ENCODE results near the gene PSRC1.

Gene PSRC1

GRCh38 chr1:109274533-109275476, 8.1 kb downstream of the PSRC1 start:
- H3K27ac ChIP-seq: peak overlapping the region in 9 of 11 experiments; percentile 8 to 58 (median 35); a peak in 11 of 22 replicates
- H3K4me3 ChIP-seq: peak overlapping the region in 3 of 10 experiments; percentile 2 to 14 (median 6); a peak in 3 of 20 replicates
- no peaks in the 10 kb centered on the region; a peak in 2 of 22 replicates for H4K20me1 ChIP-seq
- H3K27me3 ChIP-seq: no peaks in the 10 kb centered on the region
- H3K9ac ChIP-seq: peak overlapping the region; percentile 25 to 55 (median 47); a peak in 15 of 22 replicates
- no peaks in the 10 kb centered on the region for H3K9me3 ChIP-seq (replicated peaks in 1 of 11)
- peaks cover 0 to 49% (median 21%) of the 10 kb centered on the region in 11 experiments; a peak in 17 of 22 replicates for H3K36me3 ChIP-seq
- H3K4me2 ChIP-seq: peak overlapping the region; percentile 60 to 96 (median 82)
- TF ChIP-seq Cebpa-rat (IDR thresholded peaks at IDR 0.05): no peak
- peaks cover 17 to 48% (median 31%) of the 10 kb centered on the region in 10 experiments for H3K4me1 ChIP-seq

GRCh38 chr1:109273570-109274288, 9.2 kb downstream of the PSRC1 start:
- no peaks in the 10 kb centered on the region; a peak in 2 of 22 replicates for H4K20me1 ChIP-seq
- H3K9me3 ChIP-seq (replicated peaks in 1 of 11): no peaks in the 10 kb centered on the region
- H3K27me3 ChIP-seq: no peaks in the 10 kb centered on the region
- H3K9ac ChIP-seq: peak overlapping the region in 7 of 11 experiments; percentile 25 to 54 (median 48); a peak in 8 of 22 replicates
- H3K27ac ChIP-seq: peak overlapping the region in 3 of 11 experiments; percentile 26 to 58 (median 35); a peak in 5 of 22 replicates
- peaks cover 17 to 42% (median 28%) of the 10 kb centered on the region in 10 experiments for H3K4me1 ChIP-seq
- H3K4me2 ChIP-seq: peak overlapping the region; percentile 60 to 96 (median 82)
- TF ChIP-seq Cebpa-rat (IDR thresholded peaks at IDR 0.05): no peak
- no peak overlapping the region for H3K4me3 ChIP-seq
- peaks cover 0 to 51% (median 25%) of the 10 kb centered on the region in 11 experiments; a peak in 17 of 22 replicates for H3K36me3 ChIP-seq

- Histone ChIP-seq H4K20me1 (peaks cover 0 to 2% (median 0%) of the 10 kb centered on the region in 11 experiments; a peak in 2 of 22 replicates), H3K4me1 (peaks cover 19 to 41% (median 28%) of the 10 kb centered on the region in 10 experiments), H3K9ac (peak overlapping the region in 3 of 11 experiments; percentile 3 to 10 (median 3); a peak in 1 of 22 replicates), H3K36me3 (peaks cover 0 to 51% (median 21%) of the 10 kb centered on the region in 11 experiments; a peak in 14 of 22 replicates), H3K4me3 (no peak overlapping the region), H3K9me3 (replicated peaks in 1 of 11) (no peaks in the 10 kb centered on the region), H3K27me3 (no peaks in the 10 kb centered on the region), H3K4me2 (peak overlapping the region in 1 of 11 experiments; percentile 84; a peak in 1 of 22 replicates), H3K27ac (no peak overlapping the region; a peak in 1 of 22 replicates)
- TF ChIP-seq Cebpa-rat (IDR thresholded peaks at IDR 0.05): no peak
These were observed 10.0 kb downstream of the PSRC1 start for GRCh38 chr1:109272831-109273547.

GRCh38 chr1:109272021-109272799, 10.7 kb downstream of the PSRC1 start:
- H4K20me1 ChIP-seq: peaks cover 0 to 6% (median 0%) of the 10 kb centered on the region in 11 experiments; a peak in 2 of 22 replicates
- no peaks in the 10 kb centered on the region for H3K27me3 ChIP-seq
- H3K9me3 ChIP-seq (replicated peaks in 1 of 11): no peaks in the 10 kb centered on the region
- peaks cover 26 to 41% (median 30%) of the 10 kb centered on the region in 10 experiments for H3K4me1 ChIP-seq
- H3K4me2 ChIP-seq: no peak overlapping the region
- no peak overlapping the region; a peak in 1 of 22 replicates for H3K27ac ChIP-seq
- TF ChIP-seq Cebpa-rat (IDR thresholded peaks at IDR 0.05): no peak
- H3K9ac ChIP-seq: peak overlapping the region in 4 of 11 experiments; percentile 3 to 38 (median 16); a peak in 2 of 22 replicates
- peaks cover 0 to 48% (median 17%) of the 10 kb centered on the region in 11 experiments; a peak in 11 of 22 replicates for H3K36me3 ChIP-seq
- H3K4me3 ChIP-seq: no peak overlapping the region

GRCh38 chr1:109271458-109271857, 11.5 kb downstream of the PSRC1 start:
- H3K9me3 ChIP-seq (replicated peaks in 1 of 11): no peaks in the 10 kb centered on the region
- H3K4me2 ChIP-seq: no peak overlapping the region
- H3K27ac ChIP-seq: no peak overlapping the region
- peaks cover 0 to 48% (median 17%) of the 10 kb centered on the region in 11 experiments; a peak in 11 of 22 replicates for H3K36me3 ChIP-seq
- no peaks in the 10 kb centered on the region for H3K27me3 ChIP-seq
- TF ChIP-seq Cebpa-rat (IDR thresholded peaks at IDR 0.05): no peak
- no peak overlapping the region for H3K4me3 ChIP-seq
- H4K20me1 ChIP-seq: peaks cover 0 to 6% (median 0%) of the 10 kb centered on the region in 11 experiments; a peak in 2 of 22 replicates
- H3K9ac ChIP-seq: peak overlapping the region in 1 of 11 experiments; percentile 11; a peak in 1 of 22 replicates
- peaks cover 24 to 46% (median 33%) of the 10 kb centered on the region in 10 experiments for H3K4me1 ChIP-seq

- no peaks in the 10 kb centered on the region for H3K9me3 ChIP-seq (replicated peaks in 1 of 11)
- peaks cover 24 to 44% (median 33%) of the 10 kb centered on the region in 10 experiments for H3K4me1 ChIP-seq
- peaks cover 0 to 53% (median 17%) of the 10 kb centered on the region in 11 experiments; a peak in 12 of 22 replicates for H3K36me3 ChIP-seq
- H3K9ac ChIP-seq: peak overlapping the region in 1 of 11 experiments; percentile 11; a peak in 1 of 22 replicates
- no peaks in the 10 kb centered on the region for H3K27me3 ChIP-seq
- H3K4me2 ChIP-seq: no peak overlapping the region
- H3K4me3 ChIP-seq: no peak overlapping the region
- peaks cover 0 to 6% (median 0%) of the 10 kb centered on the region in 11 experiments; a peak in 2 of 22 replicates for H4K20me1 ChIP-seq
- no peak overlapping the region for H3K27ac ChIP-seq
- TF ChIP-seq Cebpa-rat (IDR thresholded peaks at IDR 0.05): no peak
These were observed 12.2 kb downstream of the PSRC1 start for GRCh38 chr1:109270623-109271317.

GRCh38 chr1:109269981-109270622, 12.8 kb downstream of the PSRC1 start:
- TF ChIP-seq Cebpa-rat (IDR thresholded peaks at IDR 0.05): no peak
- no peak overlapping the region for H3K4me2 ChIP-seq
- H3K27ac ChIP-seq: no peak overlapping the region
- no peaks in the 10 kb centered on the region for H3K27me3 ChIP-seq
- H3K4me1 ChIP-seq: peaks cover 18 to 38% (median 29%) of the 10 kb centered on the region in 10 experiments
- H3K9me3 ChIP-seq (replicated peaks in 1 of 11): no peaks in the 10 kb centered on the region
- H4K20me1 ChIP-seq: peaks cover 0 to 6% (median 0%) of the 10 kb centered on the region in 11 experiments; a peak in 2 of 22 replicates
- peaks cover 0 to 60% (median 17%) of the 10 kb centered on the region in 11 experiments; a peak in 13 of 22 replicates for H3K36me3 ChIP-seq
- no peak overlapping the region for H3K4me3 ChIP-seq
- H3K9ac ChIP-seq: no peak overlapping the region

Data from BLaER1 treated with 17β-estradiol and CSF1 and Interleukin-3, amounts not matched to agents 10 nM and 100 nM (cell line).